ENCODE measurements around the gene MRPS31. TPM values are rescaled to one million over a fixed set of nuclear protein-coding genes. Genes with fewer than 3 reads are reported as not detected.
"Not testable (repeated sequence)": the region's sequence is repeated elsewhere in the genome, so short reads cannot be mapped to it uniquely, and the experiment has no call there.

Gene MRPS31
- total RNA-seq, 1 donor from 2014 or later = 28.8 TPM

DNA sequence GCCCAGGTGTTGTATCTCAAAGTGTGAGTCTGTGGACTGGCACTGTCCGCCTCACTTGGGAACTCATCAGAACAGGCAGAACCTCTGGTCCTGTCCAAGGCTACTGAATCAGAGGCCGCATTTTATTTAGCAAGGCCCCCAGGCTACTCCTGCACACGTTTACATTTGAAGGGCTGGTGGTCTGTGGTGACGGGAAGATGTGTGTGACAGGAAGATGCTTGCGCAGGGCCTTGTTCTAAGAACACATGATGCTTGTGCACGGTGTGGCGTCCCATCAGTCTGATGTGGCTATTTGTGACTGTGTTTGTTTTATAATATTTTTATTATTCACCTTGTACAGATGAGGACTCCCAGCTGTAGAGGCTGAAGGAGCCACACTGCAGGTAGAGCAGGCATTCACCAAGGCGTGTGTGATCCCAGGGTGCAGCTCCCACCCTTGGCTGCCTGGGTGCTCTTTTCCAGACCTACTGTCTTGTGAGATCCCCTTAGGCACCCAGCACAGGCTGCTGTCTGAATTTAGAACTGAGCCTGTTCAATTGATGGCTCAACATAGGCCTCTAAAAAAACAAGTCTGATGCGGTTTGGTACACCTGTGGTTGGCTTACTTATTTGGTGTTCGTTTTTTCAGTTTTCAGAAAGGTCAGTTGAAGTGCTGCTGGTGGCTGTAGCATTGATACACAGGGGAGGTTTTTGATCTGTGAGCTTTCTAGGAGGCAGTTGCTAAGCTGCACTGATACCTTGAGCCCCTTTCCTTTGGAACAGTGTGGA lies 21.5 kb upstream of the MRPS31 start:
- no peaks in the 10 kb centered on the region for H3K4me1 Mint-ChIP-seq (ENCODE audit: low read depth, unreplicated experiment)
- H3K9me3 Mint-ChIP-seq (ENCODE audit: unreplicated experiment) = no peaks in the 10 kb centered on the region
- TF ChIP-seq, protein P1, sequence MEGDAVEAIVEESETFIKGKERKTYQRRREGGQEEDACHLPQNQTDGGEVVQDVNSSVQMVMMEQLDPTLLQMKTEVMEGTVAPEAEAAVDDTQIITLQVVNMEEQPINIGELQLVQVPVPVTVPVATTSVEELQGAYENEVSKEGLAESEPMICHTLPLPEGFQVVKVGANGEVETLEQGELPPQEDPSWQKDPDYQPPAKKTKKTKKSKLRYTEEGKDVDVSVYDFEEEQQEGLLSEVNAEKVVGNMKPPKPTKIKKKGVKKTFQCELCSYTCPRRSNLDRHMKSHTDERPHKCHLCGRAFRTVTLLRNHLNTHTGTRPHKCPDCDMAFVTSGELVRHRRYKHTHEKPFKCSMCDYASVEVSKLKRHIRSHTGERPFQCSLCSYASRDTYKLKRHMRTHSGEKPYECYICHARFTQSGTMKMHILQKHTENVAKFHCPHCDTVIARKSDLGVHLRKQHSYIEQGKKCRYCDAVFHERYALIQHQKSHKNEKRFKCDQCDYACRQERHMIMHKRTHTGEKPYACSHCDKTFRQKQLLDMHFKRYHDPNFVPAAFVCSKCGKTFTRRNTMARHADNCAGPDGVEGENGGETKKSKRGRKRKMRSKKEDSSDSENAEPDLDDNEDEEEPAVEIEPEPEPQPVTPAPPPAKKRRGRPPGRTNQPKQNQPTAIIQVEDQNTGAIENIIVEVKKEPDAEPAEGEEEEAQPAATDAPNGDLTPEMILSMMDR (IDR thresholded peaks at IDR 0.05; ENCODE audit: partially characterized antibody, unreplicated experiment) = no peak
- no peaks in the 10 kb centered on the region for H3K36me3 Mint-ChIP-seq (ENCODE audit: unreplicated experiment)
- no peak overlapping the region for H3K4me3 Mint-ChIP-seq (ENCODE audit: unreplicated experiment)
- DNase-seq = no peak
- H3K27ac Mint-ChIP-seq (ENCODE audit: unreplicated experiment) = no peak overlapping the region
- peaks cover 2% of the 10 kb centered on the region for H3K27me3 Mint-ChIP-seq (ENCODE audit: unreplicated experiment)

DNA sequence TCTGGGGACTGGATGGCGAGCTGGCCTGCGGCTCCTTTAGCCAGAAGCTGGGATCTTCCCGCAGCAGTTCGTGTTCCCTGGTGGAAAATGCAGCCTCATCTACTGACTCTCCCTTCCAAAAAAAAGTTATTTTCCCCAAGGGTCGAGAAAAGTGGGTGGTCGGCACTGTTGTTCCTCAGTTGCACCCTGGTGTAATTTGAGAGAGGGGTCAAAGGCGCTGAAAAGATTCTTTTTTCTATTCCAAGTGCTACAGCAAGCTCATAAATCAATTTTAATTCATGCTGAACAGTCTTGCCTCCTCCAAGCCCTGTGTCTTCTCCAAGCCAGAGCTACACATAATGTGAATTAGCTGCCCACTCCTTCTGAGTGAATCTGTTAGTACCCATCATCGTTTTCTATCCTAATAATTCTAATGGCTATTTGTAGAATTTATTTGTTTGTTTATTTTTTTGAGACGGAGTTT lies 19.2 kb upstream of the MRPS31 start:
- H3K4me3 Mint-ChIP-seq (ENCODE audit: unreplicated experiment) = peak overlapping the region; percentile 85
- H3K36me3 Mint-ChIP-seq (ENCODE audit: unreplicated experiment) = no peaks in the 10 kb centered on the region
- no peak overlapping the region for H3K27ac Mint-ChIP-seq (ENCODE audit: unreplicated experiment)
- H3K27me3 Mint-ChIP-seq (ENCODE audit: unreplicated experiment) = peaks cover 2% of the 10 kb centered on the region
- TF ChIP-seq, protein P1 (IDR thresholded peaks at IDR 0.05; ENCODE audit: partially characterized antibody, unreplicated experiment) = no peak
- no peaks in the 10 kb centered on the region for H3K9me3 Mint-ChIP-seq (ENCODE audit: unreplicated experiment)
- H3K4me1 Mint-ChIP-seq (ENCODE audit: low read depth, unreplicated experiment) = no peaks in the 10 kb centered on the region
- no peak for DNase-seq

DNA sequence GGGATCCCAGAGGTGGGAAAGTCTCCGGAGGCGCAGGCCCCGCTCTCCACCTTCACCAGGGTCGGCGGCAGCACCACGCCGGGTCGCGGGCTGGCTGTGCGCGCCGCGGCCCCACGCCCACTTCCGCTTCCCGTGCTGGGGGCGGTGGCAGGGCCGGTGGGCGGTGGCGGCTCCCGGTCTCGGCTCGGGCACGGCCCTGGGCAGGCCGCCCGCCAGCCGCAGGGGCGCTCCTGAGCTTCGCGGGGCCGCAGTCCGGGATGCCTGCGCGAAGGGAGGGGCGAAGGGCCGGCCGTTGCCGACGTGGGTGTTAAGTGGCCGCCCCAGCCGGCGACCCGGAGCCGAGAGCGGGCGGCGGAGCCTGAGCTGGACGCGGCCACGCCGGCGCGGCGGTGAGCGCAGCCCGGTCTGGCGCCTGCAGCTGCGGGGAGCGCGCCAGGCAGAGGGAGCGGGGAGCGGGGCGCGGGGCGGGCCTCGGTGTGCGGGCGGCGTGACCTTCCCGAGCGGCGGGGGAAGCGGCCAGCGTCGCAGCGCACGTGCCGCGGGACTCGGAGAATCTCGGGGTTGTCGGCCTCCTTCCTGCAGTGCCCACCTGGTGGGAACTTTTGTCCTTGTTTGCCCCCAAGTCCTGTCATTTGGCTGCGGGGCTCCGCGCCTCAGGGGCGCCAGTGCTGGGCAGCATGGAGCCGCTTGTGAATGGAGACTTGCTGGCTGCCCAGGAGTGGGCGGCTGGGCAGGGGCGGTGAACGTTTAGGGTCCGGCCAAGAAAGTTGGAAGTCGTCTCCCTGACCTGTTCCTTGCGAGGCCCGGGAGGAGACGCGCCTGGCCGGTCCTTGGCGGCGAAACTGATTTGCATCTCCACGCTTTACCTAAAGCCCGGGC lies 18.5 kb upstream of the MRPS31 start, which contains the start of gene SLC25A15:
SLC25A15 (plus strand) TSS at position 337 of the 879 bp plus-strand sequence. CDS start 3,616 bp downstream, outside the sequence.
- no peaks in the 10 kb centered on the region for H3K4me1 Mint-ChIP-seq (ENCODE audit: low read depth, unreplicated experiment)
- peaks cover 2% of the 10 kb centered on the region for H3K27me3 Mint-ChIP-seq (ENCODE audit: unreplicated experiment)
- no peaks in the 10 kb centered on the region for H3K36me3 Mint-ChIP-seq (ENCODE audit: unreplicated experiment)
- TF ChIP-seq, protein P1 (IDR thresholded peaks at IDR 0.05; ENCODE audit: partially characterized antibody, unreplicated experiment) = no peak
- no peaks in the 10 kb centered on the region for H3K9me3 Mint-ChIP-seq (ENCODE audit: unreplicated experiment)
- no peak within 1 kb of the TSS for H3K27ac Mint-ChIP-seq (ENCODE audit: unreplicated experiment)
- peak; percentile 83 for DNase-seq
- H3K4me3 Mint-ChIP-seq (ENCODE audit: unreplicated experiment) = peak within 1 kb of the TSS; percentile 85

DNA sequence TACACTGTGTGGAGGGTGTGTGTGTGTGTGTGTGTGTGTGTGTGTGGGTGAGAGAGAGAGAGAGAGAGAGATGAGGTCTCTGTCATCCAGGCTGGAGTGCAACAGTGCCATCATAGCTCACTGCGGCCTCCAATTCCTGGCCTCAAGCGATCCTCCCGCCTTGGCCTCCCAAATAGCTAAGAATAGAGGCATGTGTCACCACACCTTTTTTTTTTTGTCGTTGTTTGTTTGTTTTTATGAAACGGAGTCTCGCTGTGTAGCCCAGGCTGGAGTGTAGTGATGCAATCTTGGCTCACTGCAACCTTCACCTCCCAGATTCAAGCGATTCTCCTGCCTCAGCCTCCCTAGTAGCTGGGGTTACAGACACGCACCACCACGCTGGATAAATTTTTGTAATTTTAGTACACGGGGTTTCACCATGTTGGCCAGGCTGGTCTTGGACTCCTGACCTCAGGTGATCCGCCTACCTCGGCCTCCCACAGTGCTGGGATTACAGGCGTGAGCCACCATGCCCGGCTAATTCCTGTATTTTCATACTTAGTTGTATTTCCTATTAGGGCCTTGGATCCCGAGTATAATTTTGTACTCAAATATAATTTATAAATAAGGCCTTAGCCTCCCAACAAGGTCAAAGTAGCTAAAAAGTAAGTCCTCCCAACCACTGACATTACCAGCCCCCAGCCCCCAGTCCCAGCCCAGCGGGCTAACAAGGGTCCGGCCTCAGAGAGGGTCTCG lies 17.7 kb upstream of the MRPS31 start:
- not testable (repeated sequence) for H3K9me3 Mint-ChIP-seq (ENCODE audit: unreplicated experiment); DNase-seq; H3K4me1 Mint-ChIP-seq (ENCODE audit: low read depth, unreplicated experiment); H3K27me3 Mint-ChIP-seq (ENCODE audit: unreplicated experiment); H3K36me3 Mint-ChIP-seq (ENCODE audit: unreplicated experiment); H3K27ac Mint-ChIP-seq (ENCODE audit: unreplicated experiment)
- peak overlapping the region; percentile 65 for H3K4me3 Mint-ChIP-seq (ENCODE audit: unreplicated experiment)

DNA sequence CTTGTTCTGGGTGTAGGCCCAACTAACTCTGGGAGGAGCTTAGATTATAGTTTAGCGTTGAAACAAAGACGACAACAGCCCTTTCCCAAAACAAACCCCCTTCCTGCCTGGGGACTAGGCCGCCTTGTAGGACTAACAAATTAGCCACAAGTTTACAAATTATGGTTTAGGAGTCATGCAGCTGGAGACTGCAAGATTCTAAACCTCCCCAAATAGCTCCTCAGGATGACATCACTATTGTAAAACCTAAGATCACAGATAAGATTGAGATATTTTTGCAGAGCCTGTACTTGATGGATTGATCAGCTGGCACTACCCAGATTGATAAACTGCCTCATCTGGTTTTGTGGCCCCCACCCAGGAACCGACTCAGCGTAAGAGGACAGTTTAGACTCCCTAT lies 16.1 kb upstream of the MRPS31 start:
- Mint-ChIP-seq H3K9me3 (ENCODE audit: unreplicated experiment) (peaks cover 2% of the 10 kb centered on the region), H3K27me3 (ENCODE audit: unreplicated experiment) (peaks cover 2% of the 10 kb centered on the region), H3K4me1 (ENCODE audit: low read depth, unreplicated experiment) (no peaks in the 10 kb centered on the region), H3K4me3 (ENCODE audit: unreplicated experiment) (no peak overlapping the region), H3K27ac (ENCODE audit: unreplicated experiment) (no peak overlapping the region), H3K36me3 (ENCODE audit: unreplicated experiment) (no peaks in the 10 kb centered on the region)
- TF ChIP-seq, protein P1 (IDR thresholded peaks at IDR 0.05; ENCODE audit: partially characterized antibody, unreplicated experiment) = no peak
- no peak for DNase-seq

Data from glutamatergic neuron (in vitro differentiated cells).